Liver (tissue), 9 donors: ENCODE results near the gene FRMD4A. TPM values are rescaled to one million over a fixed set of nuclear protein-coding genes. Genes with fewer than 3 reads are reported as not detected.

Experiments used
- DNase-seq: peaks from one replicate; pipeline ENCODE4 v3.0.0-alpha.2; 2017; ENCODE audit warnings: low spot score
- H3K27ac ChIP-seq, 2 donors: one replicate each; pipeline ENCODE4 v1.7.0; 2013; ENCODE audit warnings: inconsistent platforms in 2 of 2, low read length in 2 of 2, control low read depth in 1 of 2, low read depth in 1 of 2, mild to moderate bottlenecking in 1 of 2
- H3K27me3 ChIP-seq, 4 donors: one replicate each; pipeline versions ENCODE4 v1.6.1 to v1.7.0; 2013; ENCODE audit warnings: low read length in 3 of 4, inconsistent platforms in 1 of 4, mild to moderate bottlenecking in 1 of 4, moderate library complexity in 1 of 4; ENCODE audit not compliant: control insufficient read depth in 4 of 4, insufficient read depth in 4 of 4
- H3K36me3 ChIP-seq, 4 donors: one replicate each; pipeline versions ENCODE4 v1.6.1 to v1.7.0; 2013; ENCODE audit warnings: low read length in 3 of 4, mild to moderate bottlenecking in 3 of 4, low read depth in 1 of 4, moderate library complexity in 1 of 4; ENCODE audit not compliant: control insufficient read depth in 4 of 4, insufficient read depth in 3 of 4
- H3K4me1 ChIP-seq, 4 donors: one replicate each; pipeline versions ENCODE4 v1.6.1 to v1.7.0; 2013; ENCODE audit warnings: low read length in 3 of 4, mild to moderate bottlenecking in 3 of 4, moderate library complexity in 1 of 4; ENCODE audit not compliant: control insufficient read depth in 4 of 4, insufficient read depth in 4 of 4
- H3K4me3 ChIP-seq, 3 donors: one replicate each; pipeline versions ENCODE4 v1.6.1 to v1.7.0; 2013; ENCODE audit warnings: low read length in 3 of 3, control low read depth in 1 of 3, low read depth in 1 of 3, mild to moderate bottlenecking in 1 of 3
- H3K9ac ChIP-seq, 2 donors: one replicate each; pipeline ENCODE4 v1.7.0; 2013; ENCODE audit warnings: low read length in 2 of 2, mild to moderate bottlenecking in 2 of 2, moderate library complexity in 2 of 2, control low read depth in 1 of 2, low read depth in 1 of 2
- H3K9me3 ChIP-seq, 4 donors: one replicate each; pipeline versions ENCODE4 v1.6.1 to v1.7.0; 2013; ENCODE audit warnings: low read length in 3 of 4; ENCODE audit not compliant: control insufficient read depth in 4 of 4
- FOXA1 ChIP-seq: IDR thresholded peaks from 2 replicates; pipeline ENCODE4 v1.6.1; 2016; ENCODE audit warnings: antibody characterized with exemption
- FOXA2 ChIP-seq: IDR thresholded peaks from 2 replicates; pipeline ENCODE4 v1.6.1; 2016; ENCODE audit warnings: antibody characterized with exemption
- HNF4G ChIP-seq: IDR thresholded peaks from 2 replicates; pipeline ENCODE4 v1.6.1; 2016; ENCODE audit warnings: antibody characterized with exemption
- JUND ChIP-seq, 2 donors: IDR thresholded peaks; 2 replicates each; pipeline ENCODE4 v1.6.1; 2016; ENCODE audit warnings: antibody characterized with exemption in 2 of 2
- NR2F2 ChIP-seq: IDR thresholded peaks from 2 replicates; pipeline ENCODE4 v1.6.1; 2016; ENCODE audit warnings: antibody characterized with exemption
- RAD21 ChIP-seq, 2 donors: IDR thresholded peaks; 2 replicates each; pipeline ENCODE4 v1.6.1; 2016; ENCODE audit warnings: antibody characterized with exemption in 2 of 2, mild to moderate bottlenecking in 2 of 2
- RXRA ChIP-seq, 2 donors: IDR thresholded peaks; 2 replicates each; pipeline ENCODE4 v1.6.1; 2017 to 2018; ENCODE audit warnings: antibody characterized with exemption in 2 of 2, mild to moderate bottlenecking in 1 of 2
- TAF1 ChIP-seq: conservative IDR thresholded peaks from 2 replicates; pipeline ENCODE4 v1.6.1; 2016; ENCODE audit warnings: antibody characterized with exemption, mild to moderate bottlenecking
- YY1 ChIP-seq: IDR thresholded peaks from 2 replicates; pipeline ENCODE4 v1.6.1; 2016; ENCODE audit warnings: antibody characterized with exemption, mild to moderate bottlenecking
- WGBS: extraction: QIAGEN DNeasy Blood & Tissue Kit; methylation state at CpG from one replicate; pipeline ENCODE4 v1.1.7; 2013; 5-methylcytosine and 5-hydroxymethylcytosine counted together
- polyA plus RNA-seq, 2 donors: library from polyadenylated mRNA; stranded (reverse) in 1 of 2; unstranded in 1 of 2; fragments of 200-250 nt in 1 of 2; fragments of >200 nt in 1 of 2; fragmentation: Nextera tagmentation in 1 of 2; extraction: Ambion mirVana in 1 of 2; gene quantifications; one replicate each; pipeline versions ENCODE4 v1.2.1 to v1.2.3, GENCODE V29; 2013 to 2015
- total RNA-seq, 2 donors: library from RNA; depleted of rRNA; stranded (reverse); fragments of >200 nt; gene quantifications; one replicate each; pipeline ENCODE4 v1.2.3, GENCODE V29; 2014
- TF ChIP-seq, protein P1 (sequence below): fragments of 150-350 bp; IDR thresholded peaks from 2 replicates; pipeline ENCODE4 v1.5.1; 2017; ENCODE audit warnings: improper control_type of control experiment, low read depth, low read length; ENCODE audit not compliant: missing input control
- TF ChIP-seq, protein P2 (sequence below): IDR thresholded peaks from 2 replicates; pipeline ENCODE4 v1.6.1; 2016; ENCODE audit warnings: antibody characterized with exemption, mild to moderate bottlenecking
- donor health status: healthy.
- donor health status: healthy.
- donor health status: healthy.
- donor health status: healthy.
- donor health status: healthy.

The FRMD4A gene
- total and polyA plus RNA-seq, 4 donors: 8.2 to 34.3 (median 13.1) TPM

DNA sequence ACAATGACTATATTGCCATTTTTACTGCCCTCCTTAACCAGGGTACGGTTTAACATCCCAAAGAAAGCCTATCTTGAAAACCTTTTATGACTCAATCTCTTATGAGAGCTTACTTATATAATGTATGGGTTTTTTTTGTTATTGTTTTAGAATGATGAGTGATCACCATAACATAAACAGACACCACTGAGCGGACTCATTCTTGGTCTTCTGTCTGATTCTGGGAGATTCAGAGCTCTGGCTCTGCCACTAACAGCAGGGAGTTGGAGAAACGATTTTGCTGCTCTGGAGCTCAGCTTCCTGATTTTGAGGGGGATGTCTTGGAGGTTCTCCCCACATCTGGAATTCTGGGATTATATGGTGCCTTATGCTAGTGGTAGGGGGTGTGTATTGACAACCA, 244.1 kb downstream of the FRMD4A start:
- 70% methylated on average over 3 of the region's 3 CpGs for WGBS
- peaks cover 0 to 2% (median 0%) of the 10 kb centered on the region in 4 donors for H3K27me3 ChIP-seq
- DNase-seq: no peak

DNA sequence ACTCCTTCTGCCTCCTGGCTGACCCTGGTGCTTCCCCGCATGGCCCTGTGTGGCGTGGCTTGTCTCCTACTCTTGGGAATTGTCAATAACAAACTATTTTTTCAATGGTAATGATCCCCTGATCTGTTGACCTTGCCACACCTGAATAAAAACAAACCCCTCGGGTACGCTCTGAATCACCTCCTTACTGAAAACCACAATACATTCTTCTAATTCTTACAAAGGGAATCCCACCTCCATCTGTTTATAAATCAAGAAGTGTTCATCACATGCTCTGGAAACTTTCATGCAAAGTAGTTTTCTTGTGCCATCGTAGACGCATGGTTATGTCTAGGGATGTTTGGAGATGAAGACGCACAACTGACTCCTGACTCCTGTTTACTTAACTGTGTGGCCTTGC, 245.8 kb downstream of the FRMD4A start:
- WGBS: 82% methylated on average over 7 of the region's 7 CpGs
- H3K27me3 ChIP-seq: peaks cover 0 to 2% (median 0%) of the 10 kb centered on the region in 4 donors
- no peak for DNase-seq
- H3K9ac ChIP-seq: no peak overlapping the region
- H3K4me1 ChIP-seq: no peaks in the 10 kb centered on the region
- H3K36me3 ChIP-seq: no peaks in the 10 kb centered on the region
- no peak overlapping the region for H3K27ac ChIP-seq
- TF ChIP-seq HNF4G (no peak), TAF1 (no peak), NR2F2 (no peak), RXRA (IDR thresholded peaks at IDR 0.05) (no peak), FOXA1 (no peak)
- TF ChIP-seq, protein P1, sequence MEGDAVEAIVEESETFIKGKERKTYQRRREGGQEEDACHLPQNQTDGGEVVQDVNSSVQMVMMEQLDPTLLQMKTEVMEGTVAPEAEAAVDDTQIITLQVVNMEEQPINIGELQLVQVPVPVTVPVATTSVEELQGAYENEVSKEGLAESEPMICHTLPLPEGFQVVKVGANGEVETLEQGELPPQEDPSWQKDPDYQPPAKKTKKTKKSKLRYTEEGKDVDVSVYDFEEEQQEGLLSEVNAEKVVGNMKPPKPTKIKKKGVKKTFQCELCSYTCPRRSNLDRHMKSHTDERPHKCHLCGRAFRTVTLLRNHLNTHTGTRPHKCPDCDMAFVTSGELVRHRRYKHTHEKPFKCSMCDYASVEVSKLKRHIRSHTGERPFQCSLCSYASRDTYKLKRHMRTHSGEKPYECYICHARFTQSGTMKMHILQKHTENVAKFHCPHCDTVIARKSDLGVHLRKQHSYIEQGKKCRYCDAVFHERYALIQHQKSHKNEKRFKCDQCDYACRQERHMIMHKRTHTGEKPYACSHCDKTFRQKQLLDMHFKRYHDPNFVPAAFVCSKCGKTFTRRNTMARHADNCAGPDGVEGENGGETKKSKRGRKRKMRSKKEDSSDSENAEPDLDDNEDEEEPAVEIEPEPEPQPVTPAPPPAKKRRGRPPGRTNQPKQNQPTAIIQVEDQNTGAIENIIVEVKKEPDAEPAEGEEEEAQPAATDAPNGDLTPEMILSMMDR: no peak
- H3K4me3 ChIP-seq: no peak overlapping the region
- H3K9me3 ChIP-seq: no peaks in the 10 kb centered on the region

More for the DNA sequence above, 244.1 kb downstream of the FRMD4A start:
- H3K9ac ChIP-seq: no peak overlapping the region
- H3K4me1 ChIP-seq: no peaks in the 10 kb centered on the region
- no peak for TF ChIP-seq TAF1
- TF ChIP-seq FOXA2: no peak
- TF ChIP-seq, protein P2, sequence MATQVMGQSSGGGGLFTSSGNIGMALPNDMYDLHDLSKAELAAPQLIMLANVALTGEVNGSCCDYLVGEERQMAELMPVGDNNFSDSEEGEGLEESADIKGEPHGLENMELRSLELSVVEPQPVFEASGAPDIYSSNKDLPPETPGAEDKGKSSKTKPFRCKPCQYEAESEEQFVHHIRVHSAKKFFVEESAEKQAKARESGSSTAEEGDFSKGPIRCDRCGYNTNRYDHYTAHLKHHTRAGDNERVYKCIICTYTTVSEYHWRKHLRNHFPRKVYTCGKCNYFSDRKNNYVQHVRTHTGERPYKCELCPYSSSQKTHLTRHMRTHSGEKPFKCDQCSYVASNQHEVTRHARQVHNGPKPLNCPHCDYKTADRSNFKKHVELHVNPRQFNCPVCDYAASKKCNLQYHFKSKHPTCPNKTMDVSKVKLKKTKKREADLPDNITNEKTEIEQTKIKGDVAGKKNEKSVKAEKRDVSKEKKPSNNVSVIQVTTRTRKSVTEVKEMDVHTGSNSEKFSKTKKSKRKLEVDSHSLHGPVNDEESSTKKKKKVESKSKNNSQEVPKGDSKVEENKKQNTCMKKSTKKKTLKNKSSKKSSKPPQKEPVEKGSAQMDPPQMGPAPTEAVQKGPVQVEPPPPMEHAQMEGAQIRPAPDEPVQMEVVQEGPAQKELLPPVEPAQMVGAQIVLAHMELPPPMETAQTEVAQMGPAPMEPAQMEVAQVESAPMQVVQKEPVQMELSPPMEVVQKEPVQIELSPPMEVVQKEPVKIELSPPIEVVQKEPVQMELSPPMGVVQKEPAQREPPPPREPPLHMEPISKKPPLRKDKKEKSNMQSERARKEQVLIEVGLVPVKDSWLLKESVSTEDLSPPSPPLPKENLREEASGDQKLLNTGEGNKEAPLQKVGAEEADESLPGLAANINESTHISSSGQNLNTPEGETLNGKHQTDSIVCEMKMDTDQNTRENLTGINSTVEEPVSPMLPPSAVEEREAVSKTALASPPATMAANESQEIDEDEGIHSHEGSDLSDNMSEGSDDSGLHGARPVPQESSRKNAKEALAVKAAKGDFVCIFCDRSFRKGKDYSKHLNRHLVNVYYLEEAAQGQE: no peak
- no peak for TF ChIP-seq YY1
- TF ChIP-seq JUND (IDR thresholded peaks at IDR 0.05): no peak
- no peaks in the 10 kb centered on the region for H3K36me3 ChIP-seq
- no peaks in the 10 kb centered on the region for H3K9me3 ChIP-seq
- H3K4me3 ChIP-seq: no peak overlapping the region
- no peak overlapping the region for H3K27ac ChIP-seq

DNA sequence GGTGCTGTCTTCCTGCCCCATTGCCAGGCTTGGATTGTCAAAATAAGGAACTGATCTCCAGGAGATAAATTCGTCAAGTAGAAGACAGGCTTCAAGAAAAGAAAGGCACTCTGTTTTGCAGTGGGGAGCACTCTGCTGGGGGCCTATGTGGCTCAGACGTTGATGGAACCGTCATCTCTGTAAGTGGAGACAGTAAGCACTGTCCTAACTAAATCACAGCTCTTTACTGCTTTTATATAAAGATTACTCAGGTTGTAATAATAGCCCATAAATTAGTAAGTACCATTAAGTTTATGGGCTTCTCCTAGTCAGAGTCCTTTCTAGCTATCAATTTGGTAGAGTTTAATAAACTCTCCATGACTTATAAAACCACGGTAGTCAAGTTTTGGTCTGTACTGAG, 249.9 kb downstream of the FRMD4A start:
- WGBS: 76% methylated on average over 4 of the region's 4 CpGs

More for the DNA sequence above, 249.9 kb downstream of the FRMD4A start:
- Histone ChIP-seq H3K27me3 (peaks cover 0 to 2% (median 0%) of the 10 kb centered on the region in 4 donors), H3K9ac (no peak overlapping the region), H3K4me3 (no peak overlapping the region), H3K27ac (no peak overlapping the region), H3K36me3 (no peaks in the 10 kb centered on the region), H3K9me3 (no peaks in the 10 kb centered on the region), H3K4me1 (no peaks in the 10 kb centered on the region)
- no peak for DNase-seq
- TF ChIP-seq FOXA2: no peak
- TF ChIP-seq RAD21 (IDR thresholded peaks at IDR 0.05): no peak
- TF ChIP-seq FOXA1: no peak
- no peak for TF ChIP-seq HNF4G
- no peak for TF ChIP-seq JUND (IDR thresholded peaks at IDR 0.05)
